Stimulated activated CD8-positive, alpha-beta memory T cell treated with anti-CD3 and anti-CD28 coated beads, Interleukin-4, amount 100 ng/mL, for 4 hours (primary cell): ENCODE data around the gene ASS1.

Experiments used
- DNase-seq, 2 donors: peaks; one replicate each; pipeline ENCODE4 v3.0.0-alpha.2; 2020; ENCODE audit warnings: low read depth in 2 of 2, low spot score in 1 of 2

The ASS1 gene

DNA sequence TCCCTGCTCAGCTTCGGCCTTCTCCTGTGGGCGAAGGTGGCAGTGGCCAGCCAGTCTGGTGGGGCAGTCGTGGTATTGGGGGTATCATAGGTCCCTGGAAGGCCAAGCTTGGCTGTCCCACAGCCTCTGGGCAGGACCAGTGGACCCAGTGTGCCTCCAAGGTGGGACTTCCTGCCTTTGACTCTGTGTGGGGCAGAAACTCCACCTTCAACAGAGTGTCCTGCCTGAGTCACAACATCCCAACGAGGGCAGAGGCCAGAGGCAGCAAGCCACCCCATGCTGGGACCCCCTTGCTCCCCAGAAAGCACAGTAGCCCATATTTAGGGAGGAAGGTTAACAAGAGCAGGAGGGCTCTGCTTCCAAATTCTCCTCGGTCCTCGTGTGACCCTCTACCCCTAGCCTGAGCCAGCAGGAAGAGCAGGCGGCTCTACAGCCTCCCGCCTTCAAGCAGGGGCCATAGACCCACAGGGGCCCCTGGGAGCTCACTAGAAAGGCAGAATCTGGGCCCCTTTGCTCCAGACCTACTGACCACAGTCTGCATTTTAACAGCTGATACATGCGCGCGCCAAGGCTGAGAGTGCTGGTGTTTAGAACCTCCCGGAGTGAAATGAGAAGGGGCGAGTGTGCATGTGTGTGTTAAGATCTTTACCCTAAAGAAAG lies 83.0 kb downstream of the ASS1 start:
- no peak for DNase-seq

DNA sequence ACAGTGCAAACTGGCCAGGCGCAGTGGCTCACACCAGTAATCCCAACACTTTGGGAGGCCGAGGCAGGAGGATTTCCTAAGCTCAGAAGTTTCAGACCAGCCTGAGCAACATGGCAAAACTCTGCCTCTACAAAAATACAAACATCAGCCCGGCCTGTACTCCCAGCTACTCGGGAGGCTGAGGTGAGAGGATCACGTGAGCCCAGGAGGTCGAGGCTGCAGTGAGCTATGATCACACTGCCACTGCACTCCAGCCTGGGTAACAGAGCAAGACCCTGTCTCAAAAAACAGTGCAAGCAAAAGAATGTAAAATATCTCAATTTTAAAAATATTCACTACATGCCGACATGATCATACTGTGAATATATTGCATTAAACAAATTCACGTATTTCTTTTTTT lies 83.9 kb downstream of the ASS1 start:
- no peak for DNase-seq

DNA sequence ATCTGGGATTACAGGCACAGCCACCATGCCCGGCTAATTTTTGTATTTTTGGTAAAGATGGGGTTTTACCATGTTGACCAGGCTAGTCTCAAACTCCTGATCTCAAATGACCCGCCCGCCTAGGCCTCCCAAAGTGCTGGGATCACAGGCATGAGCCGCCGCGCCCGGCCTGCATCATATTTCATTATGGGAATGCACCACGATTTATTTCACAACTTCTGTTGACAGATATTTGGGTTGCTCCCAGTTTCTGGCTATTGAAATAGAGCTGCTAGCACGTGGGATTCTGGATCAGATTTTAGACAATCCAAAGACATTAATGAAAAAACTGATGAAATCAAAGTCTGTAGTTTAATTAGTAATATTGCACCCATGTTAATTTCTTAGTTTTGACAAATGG lies 86.2 kb downstream of the ASS1 start:
- no peak for DNase-seq

DNA sequence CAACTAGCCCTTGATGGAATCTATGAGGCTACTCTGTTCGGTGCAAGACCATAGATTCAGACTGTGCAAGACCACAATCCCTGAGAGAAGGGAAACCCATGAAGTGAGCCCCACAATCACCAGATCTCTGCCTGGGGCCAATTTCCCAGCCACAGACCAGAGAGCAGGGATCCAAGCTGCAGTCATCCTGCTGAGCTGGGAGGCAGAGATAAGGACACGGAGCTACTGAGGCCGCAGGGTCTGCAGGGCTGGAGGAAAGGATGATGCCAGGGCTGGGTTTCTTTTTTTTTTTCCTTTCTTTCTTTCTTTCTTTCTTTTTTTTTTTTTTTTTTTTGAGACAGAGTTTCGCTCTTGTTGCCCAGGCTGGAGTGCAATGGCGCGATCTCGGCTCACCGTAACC lies 86.9 kb downstream of the ASS1 start:
- DNase-seq: no peak

DNA sequence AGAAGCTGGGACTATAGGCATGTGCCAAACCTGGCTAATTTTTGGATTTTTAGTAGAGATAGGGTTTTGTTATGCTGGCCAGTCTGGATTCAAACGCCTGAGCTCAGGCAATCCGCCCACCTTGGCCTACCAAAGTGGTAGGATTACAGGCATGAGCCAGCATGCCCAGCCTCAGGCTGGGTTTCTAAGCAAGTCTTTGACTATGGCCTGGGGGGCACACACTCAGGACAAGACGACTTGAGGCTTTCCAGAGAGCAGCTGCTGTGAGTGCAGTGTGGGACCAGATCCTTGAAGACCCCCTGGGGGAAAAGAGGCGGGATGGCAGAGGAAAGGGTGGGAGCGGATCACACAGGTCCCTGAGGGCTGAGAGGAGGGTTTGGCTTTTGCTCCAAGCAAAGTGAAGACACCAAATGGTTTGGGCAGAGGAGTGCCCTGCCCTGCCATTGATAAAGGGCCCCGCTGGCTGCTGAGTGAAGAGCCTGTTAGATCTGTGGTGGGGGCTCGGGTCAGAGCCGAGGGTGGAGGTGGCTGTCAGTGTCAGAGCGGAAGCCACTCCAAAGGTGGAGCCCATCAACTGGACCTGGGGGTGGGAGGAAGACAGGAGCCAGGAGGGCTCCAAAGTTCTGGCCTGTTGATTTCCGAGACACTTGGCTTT lies 87.8 kb downstream of the ASS1 start:
- no peak for DNase-seq

DNA sequence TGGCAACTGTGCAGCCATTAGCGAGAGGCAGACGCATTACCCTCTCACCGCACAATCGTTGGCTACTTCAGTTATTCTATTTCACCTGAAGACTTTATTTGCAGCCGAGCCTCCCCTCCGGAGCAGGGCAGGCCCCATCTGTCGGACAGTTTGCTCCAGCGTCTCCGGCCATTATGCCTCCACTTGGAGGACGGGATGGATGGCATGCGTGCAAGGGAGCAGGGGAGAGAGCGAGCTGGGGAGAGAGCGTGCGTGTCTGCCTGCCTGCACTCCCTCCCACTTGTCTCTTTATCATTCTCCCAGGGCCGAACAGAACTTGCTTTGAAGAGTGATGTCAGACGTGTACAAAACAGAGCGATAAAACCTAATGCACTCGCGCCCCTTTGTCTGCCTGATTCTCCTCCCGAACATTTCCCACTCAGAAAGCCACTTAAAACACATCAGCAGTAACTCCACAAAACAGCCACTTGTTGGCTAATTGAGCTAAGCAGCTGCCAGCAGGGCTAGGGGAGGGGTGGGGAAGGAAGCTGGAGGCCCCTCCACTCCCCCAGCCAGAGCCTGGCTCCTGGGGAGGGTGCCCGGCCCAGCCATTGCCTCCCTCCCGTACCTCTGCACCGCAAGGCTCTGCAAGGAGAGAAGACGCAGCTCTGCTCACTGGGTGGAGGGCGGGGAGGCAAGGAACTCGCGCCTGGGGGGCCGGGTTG lies 91.2 kb downstream of the ASS1 start:
- DNase-seq: no peak

DNA sequence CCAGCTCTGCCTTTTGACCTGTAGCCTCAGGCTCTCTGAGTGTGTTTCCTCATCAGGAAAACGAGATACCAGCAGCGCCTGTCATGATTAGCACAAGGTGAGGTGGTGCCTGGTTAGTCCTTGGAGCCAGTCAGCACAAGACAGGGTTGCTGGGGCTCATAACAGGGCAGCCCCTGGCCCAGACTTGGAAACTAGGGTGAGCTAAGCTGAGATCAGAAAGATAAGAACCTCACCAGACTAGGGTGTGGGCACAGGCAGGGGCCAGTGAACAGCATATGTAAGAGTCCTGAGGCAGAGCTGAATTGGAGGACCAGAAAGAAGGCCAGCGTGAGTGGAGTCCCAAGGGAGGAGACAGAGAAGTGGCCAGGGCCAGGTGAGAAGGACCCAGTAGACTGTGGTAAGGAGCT lies 91.9 kb downstream of the ASS1 start:
- no peak for DNase-seq

DNA sequence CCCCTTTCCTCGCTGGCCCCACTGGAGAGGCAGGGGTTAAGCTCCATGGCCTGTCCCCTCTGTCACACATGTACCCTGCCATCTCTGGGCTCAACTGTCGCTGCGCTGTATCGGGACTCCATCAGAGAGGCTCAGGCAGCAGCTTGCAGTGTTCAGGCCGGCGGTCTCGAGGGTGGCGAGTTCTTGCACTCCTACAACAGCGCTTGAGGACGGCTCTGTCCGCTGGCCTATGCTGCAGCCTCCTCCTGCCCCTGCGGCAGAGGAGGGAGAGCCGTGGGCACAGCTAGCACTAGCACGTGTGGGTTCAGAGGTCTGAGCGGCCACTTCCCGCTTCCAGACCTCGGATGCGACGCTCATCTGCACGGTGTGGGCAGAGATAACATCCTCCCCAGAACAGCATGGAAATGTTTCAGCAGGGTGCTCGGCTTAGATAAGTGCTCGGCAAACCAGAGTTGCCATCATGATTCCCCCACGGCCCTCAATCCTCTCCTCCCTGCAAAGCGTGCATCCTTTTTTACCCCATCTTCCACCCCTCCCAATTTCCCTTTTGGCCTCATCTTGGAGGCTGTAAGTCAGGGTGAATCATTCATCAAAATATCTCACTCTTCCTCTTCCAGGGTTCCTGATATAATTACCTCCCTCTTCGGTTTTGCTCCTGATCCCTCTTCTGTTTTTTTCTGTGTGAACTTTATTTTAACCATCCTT lies 92.7 kb downstream of the ASS1 start:
- no peak for DNase-seq

DNA sequence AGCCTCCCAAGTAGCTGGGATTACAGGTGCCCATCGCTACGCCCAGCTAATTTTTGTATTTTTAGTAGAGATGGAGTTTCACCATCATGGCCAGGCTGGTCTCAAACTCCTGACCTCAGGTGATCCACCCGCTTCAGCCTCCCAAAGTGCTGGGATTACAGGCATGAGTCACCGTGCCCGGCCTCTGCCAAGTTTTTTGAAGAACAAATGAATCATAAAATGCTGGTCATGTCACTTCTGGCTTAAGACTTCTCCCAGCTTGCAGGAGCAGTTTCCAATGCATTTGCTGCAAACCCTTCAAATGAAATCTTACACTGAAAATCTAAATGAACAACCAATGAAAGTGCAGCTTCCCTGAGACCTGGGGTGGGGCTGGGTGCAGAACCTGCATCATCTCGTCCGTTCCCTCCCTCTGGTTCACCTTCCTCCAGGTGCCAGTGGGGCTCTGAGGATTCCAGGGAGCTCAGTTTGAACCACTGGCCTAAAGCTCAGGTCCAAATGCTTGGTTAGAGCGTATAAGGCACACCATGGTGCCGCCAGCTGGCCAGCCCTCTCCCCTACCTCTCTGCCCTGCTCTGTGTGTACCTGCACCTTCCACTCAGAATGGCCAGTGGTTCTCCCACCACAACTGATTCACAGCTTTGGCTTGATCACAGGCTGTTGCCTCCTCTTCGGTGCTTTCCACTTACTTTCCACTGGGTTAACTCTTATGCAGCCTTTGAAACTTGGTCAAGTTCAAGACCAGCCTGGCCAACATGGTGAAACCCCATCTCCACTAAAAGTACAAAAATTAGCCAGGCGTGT lies 94.9 kb downstream of the ASS1 start:
- no peak for DNase-seq

DNA sequence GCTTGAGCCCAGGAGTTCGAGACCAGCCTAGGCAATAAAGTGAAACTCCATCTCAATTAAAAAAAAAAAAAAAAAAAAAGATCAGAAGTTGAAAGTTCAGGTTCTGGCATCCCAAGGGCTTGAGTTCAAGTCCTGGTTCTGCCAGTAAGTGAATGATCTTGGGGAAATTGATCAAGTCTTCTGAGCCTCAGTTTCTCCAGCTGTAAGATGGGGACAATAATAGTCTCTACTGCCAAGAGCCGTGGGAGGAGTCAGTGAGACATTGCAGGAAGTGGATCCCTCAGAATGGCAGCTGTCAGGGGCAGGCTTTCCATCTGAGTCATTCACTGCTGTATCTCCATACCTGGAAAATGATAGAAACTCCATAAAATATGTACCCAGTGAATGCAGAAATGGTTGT lies 96.8 kb downstream of the ASS1 start:
- no peak for DNase-seq

DNA sequence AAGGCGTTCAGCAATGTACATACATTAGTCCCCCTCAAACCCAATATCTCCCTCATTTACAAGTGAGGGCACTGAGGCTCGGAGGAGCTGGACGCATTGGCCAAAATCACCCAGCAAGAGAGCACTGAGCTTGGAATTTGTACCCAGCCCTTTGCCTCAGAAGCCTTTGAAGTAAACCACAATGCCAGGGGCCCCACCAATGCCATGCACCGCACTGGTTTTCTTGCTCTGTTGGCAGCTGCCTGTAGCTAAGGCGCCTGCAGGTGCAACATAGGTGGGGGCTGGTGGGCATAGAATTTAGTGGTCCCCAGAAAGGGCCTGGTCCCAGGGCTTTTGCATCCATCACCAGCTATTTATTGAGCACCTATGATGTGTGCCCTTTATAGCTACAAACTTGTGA lies 97.3 kb downstream of the ASS1 start:
- no peak for DNase-seq

DNA sequence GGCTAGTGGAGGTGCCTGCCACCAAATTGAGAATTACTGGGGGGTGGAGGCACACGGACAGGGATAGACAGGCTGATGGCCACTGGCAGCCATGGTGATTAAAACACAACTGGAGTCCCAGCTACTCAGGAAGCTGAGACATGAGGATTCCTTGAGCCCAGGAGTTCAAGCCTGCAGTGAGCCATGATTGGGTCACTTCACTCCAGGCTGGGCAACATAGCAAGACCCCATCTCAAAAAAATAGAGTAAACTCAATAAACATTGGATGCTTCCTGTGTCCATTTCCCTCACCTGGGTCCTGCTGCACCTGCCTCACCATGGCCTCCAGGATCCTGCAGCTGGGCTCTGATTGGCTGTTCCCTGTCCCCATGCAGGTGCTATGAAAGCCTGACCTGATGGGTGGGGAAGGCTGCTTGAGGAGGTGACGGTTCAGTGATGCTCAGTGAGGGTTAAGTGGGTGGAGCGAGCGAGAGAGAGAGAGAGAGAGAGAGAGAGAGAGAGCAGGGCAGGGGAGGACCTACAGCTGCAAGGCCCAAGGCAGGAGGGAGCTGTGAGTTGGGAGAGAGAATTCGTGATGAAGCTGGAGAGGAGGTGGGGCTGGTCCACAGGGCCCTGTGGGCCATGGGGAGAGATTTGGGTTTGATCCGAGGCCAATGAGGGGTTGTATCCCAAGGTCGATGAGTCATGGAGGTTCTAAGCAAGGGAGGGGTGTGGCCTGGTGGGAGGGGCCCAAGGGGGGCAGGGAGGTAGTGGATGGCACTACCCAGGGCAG lies 97.9 kb downstream of the ASS1 start:
- no peak for DNase-seq

DNA sequence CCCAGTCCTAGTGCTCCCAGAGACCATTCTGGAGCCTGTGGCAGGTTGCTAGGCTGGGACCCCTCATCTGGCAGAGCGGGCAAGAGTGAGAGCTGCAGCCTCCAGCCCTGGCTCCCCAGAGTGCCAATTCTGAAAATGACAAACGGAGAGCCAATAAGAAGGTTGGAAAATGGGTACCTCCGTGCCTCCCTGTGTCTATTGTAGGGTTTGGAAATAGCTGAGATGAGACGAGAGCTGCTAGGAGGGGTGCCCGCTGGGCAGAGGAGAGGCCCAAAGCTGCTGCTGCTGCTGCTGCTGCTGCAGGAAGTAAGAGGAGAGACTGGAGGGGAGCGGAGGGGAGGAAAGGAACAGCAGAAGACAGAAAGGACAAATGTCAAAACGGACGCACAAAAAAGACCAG lies 98.6 kb downstream of the ASS1 start:
- DNase-seq: no peak

DNA sequence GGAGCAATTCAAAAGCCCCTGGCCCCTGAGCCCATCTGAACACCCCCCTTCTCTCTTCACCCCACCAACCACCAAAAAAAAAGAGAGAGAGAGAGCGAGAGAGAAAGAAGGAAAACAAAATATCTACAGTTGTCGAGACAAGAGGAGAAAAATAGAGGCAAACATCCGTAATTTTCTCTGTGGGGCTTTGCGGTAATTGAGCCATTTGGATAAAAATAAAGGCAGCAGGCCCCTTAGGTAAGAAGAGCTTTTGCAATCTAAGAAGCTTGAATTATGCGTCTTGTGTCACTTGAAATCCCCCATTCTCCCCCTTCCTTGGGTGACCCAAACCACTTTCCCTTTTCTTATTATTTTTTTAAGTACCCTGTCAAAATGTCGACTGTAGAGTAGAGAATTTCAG lies 99.1 kb downstream of the ASS1 start:
- DNase-seq: no peak

DNA sequence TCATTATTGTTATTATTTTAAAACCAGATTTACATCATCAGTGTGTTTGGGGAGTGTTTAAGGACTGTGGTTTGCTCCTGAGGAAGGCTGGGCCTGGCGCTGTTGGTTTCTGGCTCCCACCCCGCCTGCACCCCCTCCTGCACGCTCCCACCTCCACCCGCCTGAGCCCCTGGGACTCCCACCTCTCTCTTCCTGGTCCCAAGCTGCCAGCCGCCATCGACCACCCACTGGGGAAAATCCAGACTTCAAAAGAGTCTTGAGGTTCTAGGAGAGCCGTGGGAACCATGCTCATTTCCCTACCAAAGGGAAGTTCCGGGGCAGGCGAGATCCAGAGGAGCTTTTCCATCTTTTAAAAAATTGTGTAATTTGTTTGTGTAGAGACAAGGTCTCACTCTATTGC lies 99.6 kb downstream of the ASS1 start:
- no peak for DNase-seq

DNA sequence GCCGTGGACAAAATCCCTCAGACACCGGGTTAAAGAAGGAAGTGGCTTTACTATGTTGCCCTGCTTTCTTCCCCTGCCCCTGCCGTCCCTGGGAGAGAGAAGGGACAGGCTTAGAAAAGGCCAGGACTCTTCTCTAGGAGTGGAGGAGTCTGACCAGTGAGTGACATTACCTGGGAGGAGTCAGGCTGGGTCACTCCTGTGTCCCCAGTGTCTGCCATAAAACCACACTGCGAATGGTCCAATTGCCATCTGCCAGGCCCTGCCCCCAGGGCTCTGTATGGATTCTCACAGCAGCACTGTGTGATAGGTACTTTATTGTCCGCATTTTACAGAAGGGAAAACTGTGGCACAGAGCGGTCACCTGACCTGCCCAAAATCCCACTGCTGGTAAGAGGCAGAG lies 103.3 kb downstream of the ASS1 start:
- no peak for DNase-seq

DNA sequence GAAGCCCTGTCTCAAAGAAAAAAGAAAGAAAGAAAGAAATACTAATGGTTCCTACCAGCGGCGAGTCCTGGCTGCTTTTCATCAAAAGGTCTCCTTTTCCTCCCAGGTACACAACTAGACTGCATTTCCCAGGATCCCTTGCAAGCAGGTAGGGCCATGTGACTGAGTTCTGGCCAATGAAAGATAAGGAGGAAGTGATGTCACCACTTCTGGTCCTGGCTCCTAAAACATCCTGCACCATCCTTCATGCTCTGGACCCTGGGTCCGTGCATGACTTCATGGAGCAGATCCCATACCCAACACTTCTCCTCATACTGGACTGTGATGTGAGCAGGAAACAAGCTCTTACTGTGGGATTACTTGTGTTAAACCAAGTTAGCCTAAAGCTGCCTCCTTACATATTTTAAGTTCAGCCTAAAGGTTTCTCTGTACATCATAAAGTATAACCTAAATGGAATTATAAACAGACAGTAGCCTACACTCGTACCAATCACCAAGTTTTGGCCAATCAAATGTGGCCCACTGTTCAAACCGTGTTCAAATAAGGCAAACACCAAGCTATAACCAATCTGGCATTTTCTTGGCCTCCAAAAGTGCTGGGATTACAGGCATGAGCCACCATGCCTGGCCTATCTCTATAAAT lies 104.5 kb downstream of the ASS1 start:
- no peak for DNase-seq
